Small intestine (tissue), 7 donors: Measurements from ENCODE around the gene MAP4K4. TPM values are rescaled to one million over a fixed set of nuclear protein-coding genes. Genes with fewer than 3 reads are reported as not detected.
A peak's percentile ranks its signal among the peaks of the same experiment; 100 is the strongest.

Experiments used
- DNase-seq, 2 donors: peaks; one replicate each; pipeline versions ENCODE4 v3.0.0 to v3.0.0-alpha.2; 2013
- FAIRE-seq: peaks from 2 replicates; lab custom pipeline; 2012; peaks lifted over from hg19 to GRCh38; lab: Jason Lieb, UNC
- H3K27ac ChIP-seq, 3 donors: one replicate each; pipeline ENCODE4 v1.5.1; 2013; ENCODE audit warnings: low read length in 2 of 3, mild to moderate bottlenecking in 2 of 3, control low read depth in 1 of 3, inconsistent platforms in 1 of 3, low read depth in 1 of 3, moderate library complexity in 1 of 3
- H3K27me3 ChIP-seq, 3 donors: one replicate each; pipeline ENCODE4 v1.6.1; 2013; ENCODE audit warnings: low read length in 3 of 3, inconsistent platforms in 1 of 3; ENCODE audit not compliant: control insufficient read depth in 3 of 3, insufficient read depth in 3 of 3
- H3K36me3 ChIP-seq, 3 donors: one replicate each; pipeline ENCODE4 v1.6.1; 2013; ENCODE audit warnings: low read length in 3 of 3, inconsistent platforms in 1 of 3, low read depth in 1 of 3, mild to moderate bottlenecking in 1 of 3, moderate library complexity in 1 of 3; ENCODE audit not compliant: control insufficient read depth in 3 of 3, insufficient read depth in 2 of 3
- H3K4me1 ChIP-seq, 3 donors: one replicate each; pipeline ENCODE4 v1.6.1; 2013; ENCODE audit warnings: low read length in 2 of 3, inconsistent platforms in 1 of 3, low read depth in 1 of 3, mild to moderate bottlenecking in 1 of 3, moderate library complexity in 1 of 3; ENCODE audit not compliant: control insufficient read depth in 3 of 3, insufficient read depth in 2 of 3
- H3K4me3 ChIP-seq, 3 donors: one replicate each; pipeline ENCODE4 v1.5.1; 2013; ENCODE audit warnings: low read length in 3 of 3, control low read depth in 1 of 3, inconsistent platforms in 1 of 3, low read depth in 1 of 3, mild to moderate bottlenecking in 1 of 3, moderate library complexity in 1 of 3
- H3K9me3 ChIP-seq, 2 donors: one replicate each; pipeline ENCODE4 v1.6.1; 2013; ENCODE audit warnings: low read depth in 1 of 2, low read length in 1 of 2; ENCODE audit not compliant: control insufficient read depth in 2 of 2, insufficient read depth in 1 of 2
- WGBS, 3 donors: extraction: QIAGEN DNeasy Blood & Tissue Kit; methylation state at CpG; one replicate each; pipeline ENCODE4 v1.1.7; 2013; 5-methylcytosine and 5-hydroxymethylcytosine counted together
- polyA plus RNA-seq, 4 donors: library from polyadenylated mRNA; stranded (reverse) in 3 of 4; unstranded in 1 of 4; fragments of 200-250 nt in 3 of 4; fragments of 120-200 nt in 1 of 4; gene quantifications; one replicate each; pipeline versions ENCODE4 v1.2.1 to v1.2.3, GENCODE V29; 2013
- donor health status: healthy with polysubstance abuse.
- donor health status: control.
- donor health status: control.
- donor health status: Bipolar disorder and iron deficiency.
- donor health status: healthy.

The MAP4K4 gene
- polyA plus RNA-seq, 4 donors = 8.5 to 26.5 (median 13.8) TPM

GRCh38 chr2:101758001-101758400 lies 60.5 kb downstream of the MAP4K4 start:
- no peak overlapping the region for H3K27ac ChIP-seq
- H3K4me1 ChIP-seq = peaks cover 0 to 14% (median 9%) of the 10 kb centered on the region in 3 donors
- DNase-seq (no peak), FAIRE-seq (no peak)
- H3K27me3 ChIP-seq = no peaks in the 10 kb centered on the region
- H3K9me3 ChIP-seq = no peaks in the 10 kb centered on the region
- 69 to 83% (median 78%) methylated on average over 3 of the region's 3 CpGs for WGBS, 3 donors
- H3K4me3 ChIP-seq = no peak overlapping the region
- peaks cover 0 to 3% (median 0%) of the 10 kb centered on the region in 3 donors for H3K36me3 ChIP-seq

- H3K9me3 ChIP-seq = no peaks in the 10 kb centered on the region
- DNase-seq (no peak), FAIRE-seq (no peak)
- 56 to 73% (median 64%) methylated on average over 2 of the region's 2 CpGs for WGBS, 3 donors
- H3K4me3 ChIP-seq = no peak overlapping the region
- H3K36me3 ChIP-seq = peaks cover 0 to 3% (median 0%) of the 10 kb centered on the region in 3 donors
- H3K27ac ChIP-seq = no peak overlapping the region
- no peaks in the 10 kb centered on the region for H3K27me3 ChIP-seq
- H3K4me1 ChIP-seq = peaks cover 0 to 12% (median 7%) of the 10 kb centered on the region in 3 donors
These were observed 61.7 kb downstream of the MAP4K4 start for GRCh38 chr2:101759162-101759561.

DNA sequence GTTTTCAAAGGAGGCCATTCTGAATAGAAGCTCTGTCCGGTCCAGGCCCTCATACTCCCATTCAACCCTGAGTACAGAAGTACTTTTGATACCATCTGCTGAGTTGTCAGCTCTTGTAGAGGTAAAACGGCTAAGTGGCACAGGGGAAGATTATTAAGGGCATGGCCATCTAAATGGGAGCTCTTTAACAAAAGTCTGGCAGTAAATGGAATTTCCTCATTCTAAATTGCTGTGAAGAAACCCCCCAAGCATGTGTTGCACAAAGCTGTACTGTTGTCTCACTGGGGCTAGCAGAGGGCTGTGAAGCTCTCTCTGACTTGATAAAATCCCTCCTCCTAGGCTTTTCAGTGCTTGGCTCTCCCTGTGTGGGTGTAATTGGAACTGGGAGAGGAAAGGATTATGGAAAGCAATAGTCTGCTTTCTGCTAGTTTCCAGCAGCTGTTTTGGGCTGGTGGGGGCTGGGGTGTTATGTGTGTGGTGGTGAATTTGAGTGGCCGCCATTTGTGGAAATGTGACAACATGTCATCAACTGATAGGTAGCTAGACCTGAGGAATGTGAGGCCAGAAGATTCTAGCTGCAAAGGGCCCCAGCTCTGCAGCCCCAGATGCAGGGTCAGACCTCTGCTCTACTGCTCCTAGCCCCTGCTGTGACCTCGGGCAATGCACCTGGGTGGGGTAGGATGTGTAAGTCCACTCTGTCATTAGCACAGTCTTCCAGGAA lies 65.1 kb downstream of the MAP4K4 start:
- H3K4me1 ChIP-seq = peaks cover 0 to 15% (median 14%) of the 10 kb centered on the region in 3 donors
- 62 to 73% (median 62%) methylated on average over 4 of the region's 4 CpGs for WGBS, 3 donors
- peaks cover 0 to 2% (median 0%) of the 10 kb centered on the region in 3 donors for H3K36me3 ChIP-seq
- no peak overlapping the region for H3K4me3 ChIP-seq
- DNase-seq (no peak), FAIRE-seq (no peak)
- H3K27ac ChIP-seq = peak overlapping the region in 1 of 3 donors; percentile 22
- H3K27me3 ChIP-seq = no peaks in the 10 kb centered on the region
- no peaks in the 10 kb centered on the region for H3K9me3 ChIP-seq

- Histone ChIP-seq H3K27ac (no peak overlapping the region), H3K4me1 (peaks cover 0 to 17% (median 17%) of the 10 kb centered on the region in 3 donors), H3K27me3 (no peaks in the 10 kb centered on the region), H3K36me3 (peaks cover 0 to 2% (median 0%) of the 10 kb centered on the region in 3 donors), H3K9me3 (no peaks in the 10 kb centered on the region), H3K4me3 (no peak overlapping the region)
- WGBS, 3 donors = 71 to 81% (median 81%) methylated on average over 5 of the region's 5 CpGs
- DNase-seq = no peak
- FAIRE-seq = no peak
These were observed 66.2 kb downstream of the MAP4K4 start for GRCh38 chr2:101763496-101764333.

DNA sequence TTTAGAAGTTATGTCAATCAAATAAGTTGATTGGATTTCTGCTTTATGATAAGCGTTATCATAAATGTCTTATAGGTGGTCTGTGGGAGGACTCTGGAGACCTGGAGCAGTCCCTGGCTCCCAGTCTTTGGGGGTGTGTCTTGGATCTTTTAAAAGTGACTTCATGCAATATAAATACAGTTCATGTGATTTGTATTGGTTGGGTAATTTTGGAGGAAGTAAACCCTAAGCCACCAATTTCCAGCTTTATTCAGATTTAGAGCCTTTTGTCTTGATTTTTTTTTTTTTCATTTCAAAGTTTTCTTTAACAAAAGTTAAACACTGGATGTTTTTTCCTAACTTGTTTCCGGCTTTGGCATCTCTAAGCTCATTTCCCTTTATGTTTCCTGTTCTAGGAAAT lies 68.8 kb downstream of the MAP4K4 start:
- H3K27ac ChIP-seq = no peak overlapping the region
- H3K4me1 ChIP-seq = peaks cover 0 to 22% (median 18%) of the 10 kb centered on the region in 3 donors

DNA sequence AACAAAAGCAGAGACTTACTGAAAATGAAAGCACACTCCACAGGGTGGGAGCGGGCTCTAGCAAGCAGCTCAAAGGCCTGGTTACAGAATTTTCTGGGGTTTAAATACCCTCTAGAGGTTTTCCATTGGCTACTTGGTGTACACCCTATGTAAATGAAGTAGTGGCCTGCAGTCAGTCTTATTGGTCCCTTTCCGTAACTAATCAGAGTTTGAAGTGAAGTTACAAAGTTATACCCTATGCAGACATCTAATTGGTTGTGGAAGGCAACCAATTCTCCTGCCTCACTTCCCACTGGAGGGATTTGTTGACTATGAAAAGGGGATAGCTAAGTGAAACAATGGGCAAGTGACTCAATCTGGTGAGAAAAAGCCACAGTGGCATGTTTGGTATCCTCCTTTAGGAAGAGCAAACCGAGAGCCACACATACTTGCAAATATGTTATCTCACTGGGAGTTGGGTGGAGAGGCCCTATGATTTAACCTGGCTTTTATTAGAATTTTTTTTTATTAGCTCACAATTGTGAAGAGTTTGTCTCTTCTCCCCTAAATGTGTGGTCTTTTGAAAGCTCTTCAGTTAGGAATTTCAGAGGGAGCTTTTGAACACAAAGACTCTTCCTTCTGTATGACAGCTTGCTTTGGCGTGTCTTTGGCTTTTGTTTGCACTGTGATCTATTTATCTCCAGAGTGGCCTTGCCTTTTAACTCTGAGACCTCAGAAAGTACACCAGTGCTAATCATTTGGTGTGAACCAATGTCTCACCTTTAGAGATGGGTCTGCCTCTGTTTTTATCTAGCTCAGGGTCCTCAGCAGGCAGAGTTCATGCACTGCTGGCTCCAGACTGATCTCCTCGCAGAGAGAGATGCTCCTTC lies 69.6 kb downstream of the MAP4K4 start:
- WGBS, 3 donors = 67 to 79% (median 73%) methylated on average over 5 of the region's 5 CpGs
- Histone ChIP-seq H3K4me1 (peaks cover 0 to 22% (median 22%) of the 10 kb centered on the region in 3 donors), H3K9me3 (no peaks in the 10 kb centered on the region), H3K27ac (peak overlapping the region in 1 of 3 donors; percentile 45), H3K4me3 (no peak overlapping the region), H3K36me3 (peaks cover 0 to 2% (median 0%) of the 10 kb centered on the region in 3 donors), H3K27me3 (no peaks in the 10 kb centered on the region)
- FAIRE-seq = no peak
- no peak for DNase-seq

More for the DNA sequence above, 68.8 kb downstream of the MAP4K4 start:
- Histone ChIP-seq H3K4me3 (no peak overlapping the region), H3K36me3 (peaks cover 0 to 2% (median 0%) of the 10 kb centered on the region in 3 donors), H3K27me3 (no peaks in the 10 kb centered on the region), H3K9me3 (no peaks in the 10 kb centered on the region)
- DNase-seq = no peak
- 73 to 93% (median 88%) methylated on average over 2 of the region's 2 CpGs for WGBS, 3 donors
- no peak for FAIRE-seq

GRCh38 chr2:101768556-101769220 lies 71.2 kb downstream of the MAP4K4 start:
- H3K27ac ChIP-seq = no peak overlapping the region
- no peaks in the 10 kb centered on the region for H3K9me3 ChIP-seq
- no peak for DNase-seq
- no peak overlapping the region for H3K4me3 ChIP-seq
- H3K36me3 ChIP-seq = peaks cover 0 to 2% (median 0%) of the 10 kb centered on the region in 3 donors
- FAIRE-seq = no peak
- 49 to 70% (median 58%) methylated on average over 4 of the region's 4 CpGs for WGBS, 3 donors
- H3K27me3 ChIP-seq = no peaks in the 10 kb centered on the region
- peaks cover 0 to 15% (median 14%) of the 10 kb centered on the region in 3 donors for H3K4me1 ChIP-seq
